WI38 (cell line): ENCODE measurements around the gene LDB2.

Experiments
- H3K4me3 ChIP-seq: 2 replicates; pipeline ENCODE4 v1.5.1; 2011; ENCODE audit warnings: low read depth, mild to moderate bottlenecking, control low read depth, low read length
- TF ChIP-seq, protein P1 (sequence below): IDR thresholded peaks from 2 replicates; pipeline ENCODE4 v1.5.1; 2012; ENCODE audit warnings: low read depth, mild to moderate bottlenecking, control low read depth, low read length

LDB2 gene

GRCh38 chr4:16669036-16669435 lies 229.4 kb downstream of the LDB2 start:
- H3K4me3 ChIP-seq = no peak overlapping the region
- TF ChIP-seq, protein P1, sequence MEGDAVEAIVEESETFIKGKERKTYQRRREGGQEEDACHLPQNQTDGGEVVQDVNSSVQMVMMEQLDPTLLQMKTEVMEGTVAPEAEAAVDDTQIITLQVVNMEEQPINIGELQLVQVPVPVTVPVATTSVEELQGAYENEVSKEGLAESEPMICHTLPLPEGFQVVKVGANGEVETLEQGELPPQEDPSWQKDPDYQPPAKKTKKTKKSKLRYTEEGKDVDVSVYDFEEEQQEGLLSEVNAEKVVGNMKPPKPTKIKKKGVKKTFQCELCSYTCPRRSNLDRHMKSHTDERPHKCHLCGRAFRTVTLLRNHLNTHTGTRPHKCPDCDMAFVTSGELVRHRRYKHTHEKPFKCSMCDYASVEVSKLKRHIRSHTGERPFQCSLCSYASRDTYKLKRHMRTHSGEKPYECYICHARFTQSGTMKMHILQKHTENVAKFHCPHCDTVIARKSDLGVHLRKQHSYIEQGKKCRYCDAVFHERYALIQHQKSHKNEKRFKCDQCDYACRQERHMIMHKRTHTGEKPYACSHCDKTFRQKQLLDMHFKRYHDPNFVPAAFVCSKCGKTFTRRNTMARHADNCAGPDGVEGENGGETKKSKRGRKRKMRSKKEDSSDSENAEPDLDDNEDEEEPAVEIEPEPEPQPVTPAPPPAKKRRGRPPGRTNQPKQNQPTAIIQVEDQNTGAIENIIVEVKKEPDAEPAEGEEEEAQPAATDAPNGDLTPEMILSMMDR = no peak

GRCh38 chr4:16668488-16668887 lies 230.0 kb downstream of the LDB2 start:
- H3K4me3 ChIP-seq = no peak overlapping the region
- TF ChIP-seq, protein P1 = no peak

DNA sequence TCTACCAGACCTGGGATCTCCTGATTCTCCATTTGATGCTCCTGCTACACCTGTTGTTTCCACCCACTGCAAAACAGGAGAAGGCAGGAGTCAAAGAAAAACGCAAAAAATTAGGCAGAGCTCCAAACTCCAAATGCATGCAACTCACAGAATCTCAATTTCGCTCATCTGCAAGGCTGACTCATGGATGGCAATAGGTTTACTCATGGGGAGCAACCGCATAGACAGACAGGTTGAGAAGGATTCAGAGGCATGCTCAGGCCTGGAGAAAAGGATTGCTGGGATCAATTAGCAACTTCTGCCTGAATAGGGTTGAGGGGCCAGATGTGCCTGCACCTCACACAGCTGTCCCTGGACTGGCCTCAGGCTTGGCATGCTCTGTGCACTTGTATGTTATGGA lies 231.0 kb downstream of the LDB2 start:
- H3K4me3 ChIP-seq = no peak overlapping the region
- TF ChIP-seq, protein P1 = no peak

- TF ChIP-seq, protein P1 = no peak
- H3K4me3 ChIP-seq = no peak overlapping the region
Measured at GRCh38 chr4:16665942-16666551, 232.4 kb downstream of the LDB2 start.

- TF ChIP-seq, protein P1 = no peak
- H3K4me3 ChIP-seq = no peak overlapping the region
Measured at GRCh38 chr4:16663732-16664131, 234.7 kb downstream of the LDB2 start.

DNA sequence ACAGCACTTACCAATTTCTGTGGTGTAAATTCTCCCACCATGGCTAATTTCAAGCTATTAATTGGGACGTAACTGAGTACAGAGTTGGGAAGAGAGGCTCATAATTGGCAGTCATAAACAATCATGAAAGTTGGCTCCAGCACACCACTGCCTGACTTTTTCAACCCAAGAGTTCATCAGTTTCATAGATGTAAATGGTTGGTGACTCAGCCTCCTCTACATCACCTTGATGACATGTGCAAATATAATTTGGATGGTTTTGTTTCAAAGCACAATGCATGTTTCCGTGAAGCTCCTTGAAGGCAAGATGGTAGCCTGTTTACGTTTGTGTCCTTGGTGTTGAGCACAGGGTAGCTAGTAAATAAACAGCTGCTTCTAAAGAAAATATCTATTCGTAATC lies 235.1 kb downstream of the LDB2 start:
- TF ChIP-seq, protein P1 = no peak
- H3K4me3 ChIP-seq = no peak overlapping the region

DNA sequence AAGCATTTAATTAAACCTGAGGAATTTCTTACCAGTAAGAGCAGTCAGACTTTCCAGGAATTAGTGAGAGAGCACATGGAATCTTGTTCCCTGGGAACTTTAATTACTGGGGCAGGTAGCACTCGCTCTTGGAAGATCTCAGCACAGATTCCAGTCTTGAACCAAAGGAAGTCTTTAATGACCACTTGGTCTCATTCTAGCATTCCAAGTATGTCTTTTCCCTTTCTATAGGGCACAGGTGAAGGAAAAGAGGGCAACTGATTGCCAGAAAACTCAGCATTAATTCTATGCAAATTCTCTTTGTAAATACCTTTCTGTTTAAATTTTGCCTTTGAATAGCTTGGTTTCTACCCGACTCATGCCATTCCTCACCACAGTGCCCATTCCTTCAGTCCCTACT lies 236.6 kb downstream of the LDB2 start:
- TF ChIP-seq, protein P1 = no peak
- H3K4me3 ChIP-seq = no peak overlapping the region
